MCF 10A (cell line): Measurements from ENCODE around the gene RASGRP4. TPM values are rescaled to one million over a fixed set of nuclear protein-coding genes. Genes with fewer than 3 reads are reported as not detected.

Experiments used
- BruUV-seq: library from RNA; stranded (reverse); fragments of 400-500 nt; replicated peaks from 2 replicates; lab custom pipeline; 2021; lab: Mats Ljungman, UMichigan
- CTCF ChIA-PET: fragments of 300-600 bp; sonication (Branson Sonifier 250); formaldehyde crosslinking; extraction: SDS; loops from one replicate; lab custom pipeline; 2021; ENCODE audit warnings: antibody characterized with exemption, inconsistent platforms; lab: Yijun Ruan, JAX
- POLR2A ChIA-PET: fragments of 300-600, 350-650 bp; sonication (Branson Sonifier 250); formaldehyde crosslinking; extraction: SDS; loops from one replicate; lab custom pipeline; 2020; ENCODE audit warnings: antibody characterized with exemption, inconsistent platforms; lab: Yijun Ruan, JAX
- DNase-seq: peaks from one replicate; pipeline ENCODE4 v3.0.0-alpha.2; 2018; ENCODE audit not compliant: unreplicated experiment
- H3K27ac Mint-ChIP-seq: one replicate; pipeline ENCODE4 v1.8.0; 2022; ENCODE audit warnings: mild to moderate bottlenecking, low read depth, mixed read lengths; ENCODE audit not compliant: unreplicated experiment
- H3K27me3 Mint-ChIP-seq: one replicate; pipeline ENCODE4 v1.8.0; 2022; ENCODE audit warnings: mixed read lengths; ENCODE audit not compliant: insufficient read depth, unreplicated experiment
- H3K36me3 Mint-ChIP-seq: one replicate; pipeline ENCODE4 v1.8.0; 2022; ENCODE audit warnings: mild to moderate bottlenecking, moderate library complexity, mixed read lengths; ENCODE audit not compliant: insufficient read depth, unreplicated experiment
- H3K4me1 Mint-ChIP-seq: one replicate; pipeline ENCODE4 v1.8.0; 2022; ENCODE audit warnings: mixed read lengths; ENCODE audit not compliant: insufficient read depth, unreplicated experiment
- H3K4me3 Mint-ChIP-seq: one replicate; pipeline ENCODE4 v1.8.0; 2022; ENCODE audit warnings: mild to moderate bottlenecking, moderate library complexity, mixed read lengths; ENCODE audit not compliant: unreplicated experiment
- H3K9me3 Mint-ChIP-seq: one replicate; pipeline ENCODE4 v1.8.0; 2022; ENCODE audit warnings: mixed read lengths; ENCODE audit not compliant: unreplicated experiment
- CTCF ChIP-seq: fragments of 200-600 bp; IDR thresholded peaks from one replicate; pipeline ENCODE4 v1.8.0; 2022; ENCODE audit warnings: antibody characterized with exemption, mild to moderate bottlenecking; ENCODE audit not compliant: unreplicated experiment
- intact Hi-C: fragments of 100-400 bp; cut with micrococcal nuclease; formaldehyde crosslinking; loops from 2 replicates; pipeline ENCODE4 v1.14.1; 2022
- total RNA-seq: library from RNA; stranded (reverse); gene quantifications from 2 replicates; pipeline ENCODE4 v1.2.3, GENCODE V29; 2022

Gene RASGRP4
- total RNA-seq, 1 experiment from 2014 or later = not detected

GRCh38 chr19:38374332-38375097, 51.5 kb downstream of the RASGRP4 start, which contains the start of gene PSMD8:
Gene PSMD8 (plus strand): TSS chr19:38374571. CDS start chr19:38374602, 31 bp downstream.
- H3K4me1 Mint-ChIP-seq = peaks cover 19% of the 10 kb centered on the region
- peak within 1 kb of the TSS; percentile 84 for H3K4me3 Mint-ChIP-seq
- peaks cover 32% of the 10 kb centered on the region for H3K36me3 Mint-ChIP-seq
- H3K27me3 Mint-ChIP-seq = no peaks in the 10 kb centered on the region
- H3K9me3 Mint-ChIP-seq = no peaks in the 10 kb centered on the region
- BruUV-seq = no TSS peak
- ChIA-PET POLR2A (interaction anchor here (0.6 to 3.8 kb wide), 31 partner anchors 9 to 1061 kb away, joined by 3 to 49 read pairs (median 5); partner anchors contain the start of genes C19orf33, CATSPERG, ECH1 and EIF3K), CTCF (interaction anchor here (0.6 to 1.4 kb wide), 14 partner anchors 17 to 405 kb away, joined by 3 to 12 read pairs (median 4); partner anchors contain the start of genes CATSPERG, FAM98C and KCNK6)
- no peak for TF ChIP-seq CTCF
- peak within 1 kb of the TSS; percentile 98 for H3K27ac Mint-ChIP-seq
- DNase-seq = peak; percentile 100
- intact Hi-C loops = loop anchor here (1.0 kb wide), 2 partner anchors 13 to 38 kb away; no protein-coding TSS in a partner anchor

GRCh38 chr19:38373907-38374331, 52.1 kb downstream of the RASGRP4 start:
- peak overlapping the region; percentile 84 for H3K4me3 Mint-ChIP-seq
- ChIA-PET CTCF (interaction anchor here (0.6 to 1.4 kb wide), 14 partner anchors 16 to 406 kb away, joined by 3 to 12 read pairs (median 4); partner anchors contain the start of genes CATSPERG, FAM98C and KCNK6), POLR2A (interaction anchor here (0.6 to 3.8 kb wide), 29 partner anchors 9 to 1062 kb away, joined by 3 to 49 read pairs (median 6); partner anchors contain the start of genes C19orf33, CATSPERG, ECH1 and EIF3K)
- peaks cover 26% of the 10 kb centered on the region for H3K36me3 Mint-ChIP-seq
- H3K27me3 Mint-ChIP-seq = no peaks in the 10 kb centered on the region
- H3K4me1 Mint-ChIP-seq = peaks cover 19% of the 10 kb centered on the region
- no peak for TF ChIP-seq CTCF
- DNase-seq = no peak
- intact Hi-C loops = loop anchor here (1.0 kb wide), 1 partner anchor 38 kb away; no protein-coding TSS in a partner anchor
- TSS peak; percentile 50 for BruUV-seq
- H3K27ac Mint-ChIP-seq = peak overlapping the region; percentile 98
- no peaks in the 10 kb centered on the region for H3K9me3 Mint-ChIP-seq

GRCh38 chr19:38371081-38371480, 54.9 kb downstream of the RASGRP4 start:
- H3K27ac Mint-ChIP-seq = no peak overlapping the region
- DNase-seq = peak; percentile 39
- no peak overlapping the region for H3K4me3 Mint-ChIP-seq
- ChIA-PET POLR2A (interaction anchor here (0.6 kb wide), 1 partner anchor 1033 kb away, joined by 3 read pairs; no protein-coding TSS in a partner anchor), CTCF (interaction anchor here (0.5 to 0.6 kb wide), 4 partner anchors 107 to 474 kb away, joined by 3 to 5 read pairs (median 3); partner anchors contain the start of gene SPINT2)
- no peaks in the 10 kb centered on the region for H3K9me3 Mint-ChIP-seq
- intact Hi-C loops = no loop called here
- H3K4me1 Mint-ChIP-seq = peaks cover 11% of the 10 kb centered on the region
- BruUV-seq = no TSS peak
- TF ChIP-seq CTCF = no peak
- H3K27me3 Mint-ChIP-seq = no peaks in the 10 kb centered on the region
- peaks cover 7% of the 10 kb centered on the region for H3K36me3 Mint-ChIP-seq

GRCh38 chr19:38370299-38370698, 55.7 kb downstream of the RASGRP4 start:
- intact Hi-C loops = no loop called here
- H3K4me1 Mint-ChIP-seq = peaks cover 3% of the 10 kb centered on the region
- H3K36me3 Mint-ChIP-seq = peaks cover 7% of the 10 kb centered on the region
- POLR2A ChIA-PET = interaction anchor here (0.6 kb wide), 1 partner anchor 1034 kb away, joined by 3 read pairs; no protein-coding TSS in a partner anchor
- DNase-seq = no peak
- H3K27me3 Mint-ChIP-seq = no peaks in the 10 kb centered on the region
- TF ChIP-seq CTCF = no peak
- H3K4me3 Mint-ChIP-seq = no peak overlapping the region
- H3K9me3 Mint-ChIP-seq = no peaks in the 10 kb centered on the region
- no peak overlapping the region for H3K27ac Mint-ChIP-seq
- CTCF ChIA-PET = interaction anchor here (0.6 kb wide), 1 partner anchor 145 kb away, joined by 3 read pairs; no protein-coding TSS in a partner anchor
- no TSS peak for BruUV-seq
